Right cardiac atrium (tissue), 5 donors: ENCODE results near the gene LSM7. TPM values are rescaled to one million over a fixed set of nuclear protein-coding genes. Genes with fewer than 3 reads are reported as not detected.
"Not testable (repeated sequence)": the region's sequence is repeated elsewhere in the genome, so short reads cannot be mapped to it uniquely, and the experiment has no call there.

ENCODE experiments used
- ATAC-seq, 2 donors: fragments of 200-7000 bp; cut with Tn5 transposase; one replicate each; pipeline versions ENCODE4 v1.8.0 to v1.9.1; 2020; ENCODE audit warnings: moderate library complexity in 2 of 2, mild to moderate bottlenecking in 1 of 2
- DNase-seq, 3 donors: peaks; one replicate each; pipeline ENCODE4 v3.0.0-alpha.2; 2020
- H3K27ac ChIP-seq: one replicate; pipeline ENCODE4 v1.5.1; 2013; ENCODE audit warnings: mild to moderate bottlenecking, low read length, control low read depth, moderate library complexity
- H3K27me3 ChIP-seq: one replicate; pipeline ENCODE4 v1.6.1; 2013; ENCODE audit not compliant: control insufficient read depth, insufficient read depth
- H3K4me1 ChIP-seq: one replicate; pipeline ENCODE4 v1.6.1; 2013; ENCODE audit warnings: low read length; ENCODE audit not compliant: control insufficient read depth, insufficient read depth
- H3K4me3 ChIP-seq: one replicate; pipeline ENCODE4 v1.5.1; 2013; ENCODE audit warnings: low read length, control low read depth
- H3K9me3 ChIP-seq: one replicate; pipeline ENCODE4 v1.6.1; 2013; ENCODE audit warnings: low read length; ENCODE audit not compliant: control insufficient read depth
- WGBS: extraction: QIAGEN DNeasy Blood & Tissue Kit; methylation state at CpG from one replicate; pipeline ENCODE4 v1.1.7; 2013; 5-methylcytosine and 5-hydroxymethylcytosine counted together
- intact Hi-C, 4 donors: fragments of 100-400 bp; cut with DNase I; formaldehyde crosslinking; loops; one replicate each; pipeline versions ENCODE4 v1.11.0 to v1.14.0; 2022 to 2023
- polyA plus RNA-seq: library from polyadenylated mRNA; stranded (reverse); fragments of 200-250 nt; gene quantifications from one replicate; pipeline ENCODE4 v1.2.3, GENCODE V29; 2013
- total RNA-seq, 4 donors: library from RNA; stranded (reverse); fragmentation: NEBNext Ultra II Directional; extraction: Animal tissue kit (Norgen Biotek cat#: 25700); gene quantifications; one replicate each; pipeline ENCODE4 v1.2.1, GENCODE V29; 2021
- donor health status: healthy with polysubstance abuse.
- donor health status: DM: no; HTN: yes; CAD: no.
- donor health status: DM: no; HTN: no; CAD: no.
- donor health status: DM: no; HTN: yes; CAD: no; lungs with severe emphysema.
- donor health status: DM: yes; HTN: yes; CAD: no.

The LSM7 gene
- total and polyA plus RNA-seq, 5 donors = 33.0 to 123 (median 45.9) TPM

DNA sequence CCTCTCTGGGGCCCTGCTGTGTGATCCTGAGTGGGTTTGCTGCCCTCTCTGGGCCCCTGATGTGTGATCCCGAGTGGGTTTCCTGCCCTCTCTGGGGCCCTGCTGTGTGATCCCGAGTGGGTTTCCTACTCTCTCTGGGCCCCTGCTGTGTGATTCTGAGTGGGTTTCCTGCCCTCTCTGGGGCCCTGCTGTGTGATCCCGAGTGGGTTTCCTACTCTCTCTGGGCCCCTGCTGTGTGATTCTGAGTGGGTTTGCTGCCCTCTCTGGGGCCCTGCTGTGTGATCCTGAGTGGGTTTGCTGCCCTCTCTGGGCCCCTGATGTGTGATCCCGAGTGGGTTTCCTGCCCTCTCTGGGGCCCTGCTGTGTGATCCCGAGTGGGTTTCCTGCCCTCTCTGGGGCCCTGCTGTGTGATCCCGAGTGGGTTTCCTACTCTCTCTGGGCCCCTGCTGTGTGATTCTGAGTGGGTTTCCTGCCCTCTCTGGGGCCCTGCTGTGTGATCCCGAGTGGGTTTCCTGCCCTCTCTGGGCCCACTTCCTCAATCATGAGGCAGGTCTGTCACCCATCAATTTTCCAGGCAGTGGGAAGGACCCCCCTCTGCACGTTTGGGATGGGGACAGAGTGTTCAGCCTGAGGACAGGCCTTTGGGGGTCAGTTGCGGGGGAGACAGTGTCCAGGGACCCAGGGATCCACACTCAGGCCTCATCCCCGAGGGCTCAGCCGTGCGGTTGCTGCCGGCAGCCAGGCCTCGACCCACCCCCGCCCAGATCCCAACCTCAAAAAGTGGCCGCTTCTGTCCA lies 46.9 kb downstream of the LSM7 start:
- H3K4me1 ChIP-seq, H3K27ac ChIP-seq, H3K27me3 ChIP-seq, DNase-seq, H3K9me3 ChIP-seq, ATAC-seq: not testable (repeated sequence)
- WGBS = 22% methylated on average over 16 of the region's 16 CpGs
- intact Hi-C loops = loop anchor here in 1 of 4 donors (10.0 kb wide), 1 partner anchor 113 kb away; no protein-coding TSS in a partner anchor
- peak overlapping the region; percentile 51 for H3K4me3 ChIP-seq

- intact Hi-C loops = loop anchor here in 1 of 4 donors (10.0 kb wide), 1 partner anchor 114 kb away; no protein-coding TSS in a partner anchor
- Histone ChIP-seq H3K9me3 (no peaks in the 10 kb centered on the region), H3K4me3 (no peak overlapping the region), H3K27ac (no peak overlapping the region), H3K27me3 (no peaks in the 10 kb centered on the region), H3K4me1 (peaks cover 3% of the 10 kb centered on the region)
- WGBS = 76% methylated on average over 26 of the region's 26 CpGs
- DNase-seq (peak in 1 of 3 donors; percentile 65), ATAC-seq (no peak)
Observed at GRCh38 chr19:2280633-2281264, 47.6 kb downstream of the LSM7 start.

DNA sequence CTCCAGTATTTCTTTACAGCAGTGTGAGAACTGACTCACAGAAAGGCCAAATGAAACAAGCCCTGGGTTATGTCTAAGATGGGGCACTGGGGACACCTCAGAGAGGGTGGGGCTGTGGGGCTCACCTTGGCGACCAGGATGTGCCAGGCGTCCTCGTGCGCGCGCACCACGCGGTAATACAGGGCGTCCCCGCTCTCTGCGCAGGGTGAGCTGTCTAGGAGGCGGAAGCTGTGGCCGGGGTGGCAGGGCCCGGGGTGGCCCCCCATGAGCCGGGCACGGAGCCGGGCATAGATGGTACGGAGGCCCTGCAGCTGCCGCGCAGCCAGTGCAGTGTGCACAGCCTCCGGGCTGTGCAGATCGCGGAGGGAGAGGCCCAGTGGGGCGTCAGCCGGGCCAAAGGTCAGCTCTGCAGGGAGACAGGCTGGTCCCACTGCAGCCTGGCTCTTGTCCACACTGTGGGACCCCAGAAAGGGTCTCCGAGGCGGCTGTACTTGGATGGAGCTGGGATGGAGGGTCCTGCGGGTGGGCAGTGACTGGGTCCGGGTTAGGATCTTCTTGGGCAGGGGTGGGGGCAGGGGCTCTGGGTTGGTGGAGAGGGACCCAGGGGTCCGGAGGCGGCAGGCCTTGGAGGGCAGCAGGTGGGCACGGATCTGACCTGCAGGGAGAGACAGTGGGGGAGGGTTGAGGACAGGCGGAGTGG lies 49.8 kb downstream of the LSM7 start:
- ATAC-seq (no peak), DNase-seq (no peak)
- Histone ChIP-seq H3K4me1 (peaks cover 5% of the 10 kb centered on the region), H3K4me3 (no peak overlapping the region), H3K27ac (no peak overlapping the region), H3K9me3 (no peaks in the 10 kb centered on the region), H3K27me3 (no peaks in the 10 kb centered on the region)
- WGBS = 89% methylated on average over 33 of the region's 33 CpGs
- intact Hi-C loops = no loop called here

- H3K27me3 ChIP-seq = no peaks in the 10 kb centered on the region
- WGBS = 75% methylated on average over 9 of the region's 9 CpGs
- H3K27ac ChIP-seq = no peak overlapping the region
- ATAC-seq = no peak
- no peaks in the 10 kb centered on the region for H3K9me3 ChIP-seq
- intact Hi-C loops = no loop called here
- H3K4me1 ChIP-seq = peaks cover 5% of the 10 kb centered on the region
- no peak overlapping the region for H3K4me3 ChIP-seq
- no peak for DNase-seq
Observed at GRCh38 chr19:2277138-2277537, 51.2 kb downstream of the LSM7 start.

- Histone ChIP-seq H3K27me3 (no peaks in the 10 kb centered on the region), H3K4me1 (peaks cover 2% of the 10 kb centered on the region), H3K9me3 (no peaks in the 10 kb centered on the region), H3K27ac (no peak overlapping the region), H3K4me3 (no peak overlapping the region)
- intact Hi-C loops = no loop called here
- no peak for DNase-seq
- no peak for ATAC-seq
- WGBS = 91% methylated on average over 28 of the region's 28 CpGs
Observed at GRCh38 chr19:2276429-2276986, 51.9 kb downstream of the LSM7 start.

- ATAC-seq (peak; percentile 2 to 30), DNase-seq (peak; percentile 68 to 91 (median 86))
- H3K4me1 ChIP-seq = peaks cover 2% of the 10 kb centered on the region
- WGBS = 63% methylated on average over 74 of the region's 74 CpGs
- intact Hi-C loops = no loop called here
- peak overlapping the region; percentile 2 for H3K27ac ChIP-seq
- H3K4me3 ChIP-seq = no peak overlapping the region
- H3K27me3 ChIP-seq = no peaks in the 10 kb centered on the region
- no peaks in the 10 kb centered on the region for H3K9me3 ChIP-seq
Observed at GRCh38 chr19:2275588-2276428, 52.6 kb downstream of the LSM7 start.

GRCh38 chr19:2274931-2275535 lies 53.4 kb downstream of the LSM7 start:
- WGBS = 55% methylated on average over 16 of the region's 16 CpGs
- Histone ChIP-seq H3K4me1 (peaks cover 2% of the 10 kb centered on the region), H3K4me3 (no peak overlapping the region), H3K27ac (peak overlapping the region; percentile 2), H3K27me3 (no peaks in the 10 kb centered on the region), H3K9me3 (no peaks in the 10 kb centered on the region)
- ATAC-seq = peak; percentile 8 to 17
- DNase-seq = peak; percentile 71 to 86 (median 82)
- intact Hi-C loops = loop anchor here in 3 of 4 donors (5.0 kb wide), 3 partner anchors 38 to 118 kb away; partner anchors contain the start of genes PLEKHJ1 (in 3 of the 3) and SF3A2 (in 3 of the 3)

DNA sequence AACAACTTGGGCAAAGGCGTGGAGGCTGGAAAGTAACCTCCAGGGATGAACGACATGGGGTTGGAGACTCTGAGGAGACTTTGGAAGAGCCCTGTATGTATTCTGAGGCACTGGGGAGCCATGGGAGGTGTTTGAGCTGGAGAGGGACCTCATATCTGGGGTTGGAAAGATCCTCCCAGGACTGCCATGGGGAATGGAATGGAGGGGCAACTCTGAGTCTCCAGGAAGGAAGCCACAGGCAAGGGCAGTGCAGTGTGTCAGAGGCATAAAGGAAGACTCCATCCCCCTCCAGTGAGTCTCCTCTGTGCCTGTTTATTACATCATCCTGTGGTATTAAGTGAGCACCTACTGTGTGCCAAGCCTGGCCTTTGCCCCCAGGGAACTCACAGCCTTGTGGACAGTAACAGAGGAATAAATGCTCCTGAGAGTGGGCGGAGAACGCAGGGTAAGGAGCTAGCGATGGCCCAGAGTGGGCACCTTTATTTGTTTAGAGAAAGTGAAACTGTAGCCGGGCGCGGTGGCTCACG lies 54.1 kb downstream of the LSM7 start:
- DNase-seq = peak in 2 of 3 donors; percentile 55 to 62
- H3K9me3 ChIP-seq = no peaks in the 10 kb centered on the region
- peaks cover 2% of the 10 kb centered on the region for H3K4me1 ChIP-seq
- WGBS = 86% methylated on average over 9 of the region's 9 CpGs
- H3K27ac ChIP-seq = no peak overlapping the region
- ATAC-seq = no peak
- no peaks in the 10 kb centered on the region for H3K27me3 ChIP-seq
- no peak overlapping the region for H3K4me3 ChIP-seq
- intact Hi-C loops = loop anchor here in 3 of 4 donors (5.0 kb wide), 3 partner anchors 37 to 117 kb away; partner anchors contain the start of genes PLEKHJ1 (in 3 of the 3) and SF3A2 (in 3 of the 3)

DNA sequence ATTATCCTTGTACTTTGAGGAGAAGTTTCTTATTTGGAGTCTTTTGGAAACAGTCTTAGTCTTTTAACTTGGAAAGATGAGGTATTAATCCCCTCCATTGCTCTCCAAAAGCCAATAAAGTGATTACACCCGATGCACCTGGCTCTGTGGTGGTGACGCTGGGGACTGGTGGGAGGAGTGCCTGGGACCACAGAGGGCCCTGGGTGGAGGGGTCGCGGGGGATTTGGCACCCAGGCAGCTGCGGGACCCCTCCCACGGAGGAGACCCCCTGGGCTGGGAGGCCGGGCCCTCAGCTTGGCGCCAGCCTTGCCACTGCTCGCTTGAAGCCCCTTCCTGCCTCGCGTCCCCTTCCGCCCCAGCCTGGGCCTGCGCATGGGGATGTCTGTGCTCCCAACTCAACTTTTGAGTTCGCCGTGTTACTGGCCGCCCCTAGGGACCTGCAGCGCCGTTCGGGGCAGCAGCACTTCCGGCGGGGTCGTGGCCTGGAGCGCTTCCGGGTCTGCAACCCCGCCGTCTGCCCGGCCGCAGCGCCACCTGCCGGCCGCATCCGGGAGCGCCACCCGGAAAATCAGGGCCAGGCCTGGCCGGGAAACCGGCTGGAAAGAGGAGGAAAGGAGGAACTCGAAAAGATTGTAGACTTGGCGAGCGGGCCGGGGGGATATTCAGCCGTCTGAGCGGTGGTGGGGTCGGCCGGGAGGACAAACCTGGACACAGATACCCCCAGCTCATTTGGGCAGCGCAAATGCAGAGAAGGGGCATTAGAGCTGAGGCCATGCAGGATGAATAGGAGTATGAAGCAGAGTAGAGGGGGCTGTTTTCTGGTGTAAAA lies 54.8 kb downstream of the LSM7 start:
- ATAC-seq (peak; percentile 7 to 17), DNase-seq (peak; percentile 80 to 93 (median 92))
- H3K9me3 ChIP-seq = no peaks in the 10 kb centered on the region
- peaks cover 2% of the 10 kb centered on the region for H3K4me1 ChIP-seq
- intact Hi-C loops = loop anchor here in 3 of 4 donors (5.0 kb wide), 3 partner anchors 36 to 116 kb away; partner anchors contain the start of genes PLEKHJ1 (in 3 of the 3) and SF3A2 (in 3 of the 3)
- WGBS = 10% methylated on average over 45 of the region's 45 CpGs
- H3K27ac ChIP-seq = peak overlapping the region; percentile 26
- H3K4me3 ChIP-seq = no peak overlapping the region
- no peaks in the 10 kb centered on the region for H3K27me3 ChIP-seq
